MM.1S (cell line): ENCODE results near the gene PMPCA.

Experiments
- DNase-seq: peaks from one replicate; pipeline ENCODE4 v3.0.0-alpha.2; 2015
- H2AFZ ChIP-seq: fragments of 300-600 bp; sonication (generic); 2 replicates; pipeline ENCODE4 v1.6.0; 2016; ENCODE audit warnings: antibody characterized with exemption, low read length
- H3F3A ChIP-seq: fragments of 300-600 bp; sonication (generic); 2 replicates; pipeline ENCODE4 v1.6.1; 2016; ENCODE audit warnings: mild to moderate bottlenecking, antibody characterized with exemption, low read length, moderate library complexity, mixed read lengths; ENCODE audit not compliant: insufficient read depth
- H3K27ac ChIP-seq: fragments of 300-600 bp; sonication (generic); 2 replicates; pipeline ENCODE4 v1.5.1; 2016; ENCODE audit warnings: mild to moderate bottlenecking, low read length
- H3K27me3 ChIP-seq: fragments of 300-600 bp; sonication (generic); replicated peaks from 2 replicates; pipeline ENCODE4 v1.6.0; 2016; ENCODE audit warnings: low read length; ENCODE audit not compliant: insufficient read depth
- H3K36me3 ChIP-seq: fragments of 300-600 bp; sonication (generic); replicated peaks from 2 replicates; pipeline ENCODE4 v1.6.1; 2016; ENCODE audit warnings: mild to moderate bottlenecking, low read length, mixed read lengths; ENCODE audit not compliant: insufficient read depth
- H3K4me1 ChIP-seq: fragments of 300-600 bp; sonication (generic); 2 replicates; pipeline ENCODE4 v1.6.1; 2016; ENCODE audit warnings: low read length, mixed read lengths
- H3K4me2 ChIP-seq: fragments of 300-600 bp; sonication (generic); 2 replicates; pipeline ENCODE4 v1.6.0; 2016; ENCODE audit warnings: low read depth, low read length
- H3K4me3 ChIP-seq: fragments of 300-600 bp; sonication (generic); 2 replicates; pipeline ENCODE4 v1.5.1; 2016; ENCODE audit warnings: low read length, mixed read lengths
- H3K79me2 ChIP-seq: fragments of 300-600 bp; sonication (generic); 2 replicates; pipeline ENCODE4 v1.6.1; 2016; ENCODE audit warnings: mixed run types, low read length, mixed read lengths
- H3K9ac ChIP-seq: fragments of 300-600 bp; sonication (generic); 2 replicates; pipeline ENCODE4 v1.6.1; 2016; ENCODE audit warnings: low read length, mixed read lengths
- H3K9me2 ChIP-seq: fragments of 300-600 bp; sonication (generic); replicated peaks from 2 replicates; pipeline ENCODE4 v1.6.1; 2016; ENCODE audit warnings: mild to moderate bottlenecking, low read length, mixed read lengths; ENCODE audit not compliant: insufficient read depth
- H3K9me3 ChIP-seq: fragments of 300-600 bp; sonication (generic); replicated peaks from 2 replicates; pipeline ENCODE4 v1.6.1; 2016; ENCODE audit warnings: mild to moderate bottlenecking, low read length, mixed read lengths; ENCODE audit not compliant: insufficient read depth
- H4K20me1 ChIP-seq: fragments of 300-600 bp; sonication (generic); 2 replicates; pipeline ENCODE4 v1.6.1; 2016; ENCODE audit warnings: mild to moderate bottlenecking, low read length, moderate library complexity, mixed read lengths; ENCODE audit not compliant: insufficient read depth
- EZH2 ChIP-seq: fragments of 300-600 bp; sonication (generic); optimal IDR thresholded peaks from 2 replicates; pipeline ENCODE3; 2017; ENCODE audit warnings: low read depth, mild to moderate bottlenecking, antibody characterized with exemption, low read length, mixed read lengths
- EZH2phosphoT487 ChIP-seq: fragments of 300-600 bp; sonication (generic); IDR thresholded peaks from 2 replicates; pipeline ENCODE4 v1.6.1; 2018; ENCODE audit warnings: antibody characterized with exemption, low read length
- TF ChIP-seq, protein P1 (sequence below): fragments of 300-600 bp; sonication (generic); IDR thresholded peaks from 2 replicates; pipeline ENCODE4 v1.5.1; 2016; ENCODE audit warnings: antibody characterized with exemption, low read length, mixed read lengths

The PMPCA gene

GRCh38 chr9:136465500-136466154 is 55.2 kb downstream of the PMPCA start:
- Histone ChIP-seq H3K36me3 (peaks cover 2% of the 10 kb centered on the region), H3K4me3 (no peak overlapping the region)

DNA sequence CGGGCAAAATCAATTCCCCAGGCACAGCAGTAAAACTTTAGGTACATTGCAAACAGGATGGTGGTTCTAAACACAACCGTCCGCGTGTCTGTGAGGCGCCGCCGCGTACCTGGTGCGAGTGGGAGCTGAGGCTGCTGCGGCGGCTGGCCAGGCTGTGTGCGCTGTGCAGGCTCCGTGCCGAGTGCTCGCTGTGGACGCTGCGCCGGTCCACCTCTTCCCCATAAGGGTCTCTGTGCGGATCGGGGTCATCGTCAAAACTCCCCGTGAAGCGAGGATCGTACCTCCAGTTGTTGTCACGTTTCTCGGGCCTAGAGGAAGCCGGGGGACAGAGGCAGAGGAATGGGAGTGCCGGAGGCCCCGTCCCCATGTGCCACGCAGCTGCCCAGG is 55.7 kb downstream of the PMPCA start:
- no peak for DNase-seq
- Histone ChIP-seq H3K27me3 (no peaks in the 10 kb centered on the region), H3K9ac (no peak overlapping the region), H3K9me3 (no peaks in the 10 kb centered on the region), H3K27ac (no peak overlapping the region), H3K4me3 (no peak overlapping the region), H3K9me2 (no peaks in the 10 kb centered on the region), H3K4me2 (no peak overlapping the region), H4K20me1 (no peaks in the 10 kb centered on the region), H3K79me2 (peaks cover 25% of the 10 kb centered on the region), H3K4me1 (no peaks in the 10 kb centered on the region), H3K36me3 (peaks cover under 1% of the 10 kb centered on the region), H3F3A (no peaks in the 10 kb centered on the region), H2AFZ (no peak overlapping the region)
- TF ChIP-seq EZH2 (no peak), EZH2phosphoT487 (no peak)
- TF ChIP-seq, protein P1, sequence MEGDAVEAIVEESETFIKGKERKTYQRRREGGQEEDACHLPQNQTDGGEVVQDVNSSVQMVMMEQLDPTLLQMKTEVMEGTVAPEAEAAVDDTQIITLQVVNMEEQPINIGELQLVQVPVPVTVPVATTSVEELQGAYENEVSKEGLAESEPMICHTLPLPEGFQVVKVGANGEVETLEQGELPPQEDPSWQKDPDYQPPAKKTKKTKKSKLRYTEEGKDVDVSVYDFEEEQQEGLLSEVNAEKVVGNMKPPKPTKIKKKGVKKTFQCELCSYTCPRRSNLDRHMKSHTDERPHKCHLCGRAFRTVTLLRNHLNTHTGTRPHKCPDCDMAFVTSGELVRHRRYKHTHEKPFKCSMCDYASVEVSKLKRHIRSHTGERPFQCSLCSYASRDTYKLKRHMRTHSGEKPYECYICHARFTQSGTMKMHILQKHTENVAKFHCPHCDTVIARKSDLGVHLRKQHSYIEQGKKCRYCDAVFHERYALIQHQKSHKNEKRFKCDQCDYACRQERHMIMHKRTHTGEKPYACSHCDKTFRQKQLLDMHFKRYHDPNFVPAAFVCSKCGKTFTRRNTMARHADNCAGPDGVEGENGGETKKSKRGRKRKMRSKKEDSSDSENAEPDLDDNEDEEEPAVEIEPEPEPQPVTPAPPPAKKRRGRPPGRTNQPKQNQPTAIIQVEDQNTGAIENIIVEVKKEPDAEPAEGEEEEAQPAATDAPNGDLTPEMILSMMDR = no peak

More at GRCh38 chr9:136465500-136466154, 55.2 kb downstream of the PMPCA start:
- Histone ChIP-seq H3K4me1 (no peaks in the 10 kb centered on the region), H3K9ac (no peak overlapping the region), H3K27me3 (no peaks in the 10 kb centered on the region), H3K27ac (no peak overlapping the region), H3K4me2 (no peak overlapping the region), H2AFZ (no peak overlapping the region), H4K20me1 (no peaks in the 10 kb centered on the region), H3K79me2 (peaks cover 20% of the 10 kb centered on the region), H3K9me2 (no peaks in the 10 kb centered on the region), H3K9me3 (no peaks in the 10 kb centered on the region), H3F3A (no peaks in the 10 kb centered on the region)
- TF ChIP-seq, protein P1 = no peak
- TF ChIP-seq EZH2phosphoT487 (no peak), EZH2 (no peak)
- DNase-seq = no peak

DNA sequence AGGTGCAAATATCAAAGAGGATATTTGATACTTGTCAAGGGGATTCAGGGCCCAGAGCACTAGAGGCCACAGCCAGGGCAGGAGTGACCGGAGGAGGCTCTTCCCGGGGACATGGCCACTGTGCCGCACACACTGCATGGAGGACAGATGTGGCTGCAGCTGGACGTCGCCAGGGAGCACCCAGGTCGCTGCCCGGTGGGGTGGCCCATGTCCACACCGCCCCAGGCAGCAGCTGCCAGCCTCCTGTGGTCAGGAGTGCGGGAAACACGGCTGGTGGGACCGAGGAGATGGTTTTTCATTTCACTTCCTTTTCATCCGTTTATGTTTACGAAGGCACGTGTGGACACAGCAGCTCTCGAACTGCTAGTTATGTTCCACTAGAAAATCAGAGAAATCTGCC is 57.3 kb downstream of the PMPCA start:
- no peak for DNase-seq
- H3K4me2 ChIP-seq = no peak overlapping the region
- H3K4me3 ChIP-seq = no peak overlapping the region
- H3K36me3 ChIP-seq = no peaks in the 10 kb centered on the region; the same call in none of the 2 replicates
- no peak overlapping the region for H3K27ac ChIP-seq
- no peak overlapping the region for H3K9ac ChIP-seq
- H3K9me3 ChIP-seq = no peaks in the 10 kb centered on the region
- TF ChIP-seq EZH2 (no peak), EZH2phosphoT487 (no peak)
- TF ChIP-seq, protein P1 = no peak
- no peak overlapping the region for H2AFZ ChIP-seq
- peaks cover 40% of the 10 kb centered on the region for H3K79me2 ChIP-seq
- H4K20me1 ChIP-seq = peaks cover 2% of the 10 kb centered on the region; the same call in 1 of the 2 replicates
- no peaks in the 10 kb centered on the region for H3K27me3 ChIP-seq
- no peaks in the 10 kb centered on the region for H3K9me2 ChIP-seq
- no peaks in the 10 kb centered on the region for H3K4me1 ChIP-seq
- no peaks in the 10 kb centered on the region for H3F3A ChIP-seq
